ENCODE measurements around the gene FCGR3A. TPM values are rescaled to one million over a fixed set of nuclear protein-coding genes. Genes with fewer than 3 reads are reported as not detected.

Gene FCGR3A
- total RNA-seq, 1 experiment from 2014 or later = not detected

GRCh38 chr1:161498646-161499045 lies 51.0 kb downstream of the FCGR3A start:
- Histone ChIP-seq H3K4me3 (no peak overlapping the region), H3K27ac (no peak overlapping the region), H3K9me2 (ENCODE audit: insufficient read depth) (no peaks in the 10 kb centered on the region), H2AFZ (no peak overlapping the region), H3K4me2 (no peak overlapping the region), H4K20me1 (ENCODE audit: insufficient read depth) (no peaks in the 10 kb centered on the region), H3K9me3 (ENCODE audit: insufficient read depth, low read depth) (no peaks in the 10 kb centered on the region), H3K4me1 (replicated peaks; ENCODE audit: insufficient read depth) (no peaks in the 10 kb centered on the region), H3K27me3 (ENCODE audit: insufficient read depth, low read depth) (no peaks in the 10 kb centered on the region; the same call in 1 of the 2 replicates), H3F3A (ENCODE audit: insufficient read depth, low read depth) (peaks cover 4% of the 10 kb centered on the region; the same call in 1 of the 2 replicates), H3K36me3 (ENCODE audit: low read depth) (no peaks in the 10 kb centered on the region), H3K79me2 (ENCODE audit: low read depth) (no peaks in the 10 kb centered on the region)
- no peak for TF ChIP-seq EZH2 (IDR thresholded peaks at IDR 0.05; ENCODE audit: low read depth)
- no peak for DNase-seq
- ChIA-PET POLR2A (ENCODE audit: unreplicated experiment) (no interaction called here), CTCF (no interaction called here)
- intact Hi-C loops (cut with micrococcal nuclease; ENCODE audit: unreplicated experiment) = no loop called here
- no TSS peak for BruUV-seq (replicated peaks)

- CTCF ChIA-PET = no interaction called here
- no peaks in the 10 kb centered on the region for H3K9me3 ChIP-seq (ENCODE audit: insufficient read depth, low read depth)
- H3K27me3 ChIP-seq (ENCODE audit: insufficient read depth, low read depth) = no peaks in the 10 kb centered on the region; the same call in 1 of the 2 replicates
- DNase-seq = no peak
- H2AFZ ChIP-seq = no peak overlapping the region
- intact Hi-C loops (cut with micrococcal nuclease; ENCODE audit: unreplicated experiment) = no loop called here
- no peaks in the 10 kb centered on the region for H3K36me3 ChIP-seq (ENCODE audit: low read depth)
- no peaks in the 10 kb centered on the region for H3K4me1 ChIP-seq (replicated peaks; ENCODE audit: insufficient read depth)
- no peaks in the 10 kb centered on the region for H3K9me2 ChIP-seq (ENCODE audit: insufficient read depth)
- POLR2A ChIA-PET (ENCODE audit: unreplicated experiment) = no interaction called here
- no peak overlapping the region for H3K4me2 ChIP-seq
- BruUV-seq (replicated peaks) = no TSS peak
- H3K4me3 ChIP-seq = no peak overlapping the region
- no peaks in the 10 kb centered on the region for H4K20me1 ChIP-seq (ENCODE audit: insufficient read depth)
- H3K79me2 ChIP-seq (ENCODE audit: low read depth) = no peaks in the 10 kb centered on the region
- H3F3A ChIP-seq (ENCODE audit: insufficient read depth, low read depth) = peaks cover 4% of the 10 kb centered on the region; the same call in 1 of the 2 replicates
- TF ChIP-seq CTCF (conservative IDR thresholded peaks at IDR 0.05) (no peak), EZH2 (IDR thresholded peaks at IDR 0.05; ENCODE audit: low read depth) (no peak)
- no peak overlapping the region for H3K27ac ChIP-seq
Observed at GRCh38 chr1:161497961-161498360, 51.7 kb downstream of the FCGR3A start.

GRCh38 chr1:161495490-161495889 lies 54.1 kb downstream of the FCGR3A start:
- no peak overlapping the region for H3K27ac ChIP-seq
- no peaks in the 10 kb centered on the region for H3K4me1 ChIP-seq (replicated peaks; ENCODE audit: insufficient read depth)
- no peak for DNase-seq
- H3K9me3 ChIP-seq (ENCODE audit: insufficient read depth, low read depth) = no peaks in the 10 kb centered on the region
- H3K36me3 ChIP-seq (ENCODE audit: low read depth) = no peaks in the 10 kb centered on the region
- no peaks in the 10 kb centered on the region for H3F3A ChIP-seq (ENCODE audit: insufficient read depth, low read depth)
- peaks cover 13% of the 10 kb centered on the region; the same call in 1 of the 2 replicates for H3K27me3 ChIP-seq (ENCODE audit: insufficient read depth, low read depth)
- no peaks in the 10 kb centered on the region for H4K20me1 ChIP-seq (ENCODE audit: insufficient read depth)
- TF ChIP-seq EZH2 (IDR thresholded peaks at IDR 0.05; ENCODE audit: low read depth) (no peak), CTCF (conservative IDR thresholded peaks at IDR 0.05) (no peak)
- H3K4me3 ChIP-seq = no peak overlapping the region
- H3K9me2 ChIP-seq (ENCODE audit: insufficient read depth) = no peaks in the 10 kb centered on the region
- no peak overlapping the region for H3K4me2 ChIP-seq
- no peak overlapping the region for H2AFZ ChIP-seq
- ChIA-PET POLR2A (ENCODE audit: unreplicated experiment) (no interaction called here), CTCF (no interaction called here)
- intact Hi-C loops (cut with micrococcal nuclease; ENCODE audit: unreplicated experiment) = no loop called here
- no peaks in the 10 kb centered on the region for H3K79me2 ChIP-seq (ENCODE audit: low read depth)
- BruUV-seq (replicated peaks) = no TSS peak

- CTCF ChIA-PET = no interaction called here
- H3K79me2 ChIP-seq (ENCODE audit: low read depth) = no peaks in the 10 kb centered on the region
- no peaks in the 10 kb centered on the region for H4K20me1 ChIP-seq (ENCODE audit: insufficient read depth)
- no peak overlapping the region for H3K4me2 ChIP-seq
- DNase-seq = no peak
- no peak overlapping the region for H2AFZ ChIP-seq
- H3K9me3 ChIP-seq (ENCODE audit: insufficient read depth, low read depth) = no peaks in the 10 kb centered on the region
- no peaks in the 10 kb centered on the region for H3K36me3 ChIP-seq (ENCODE audit: low read depth)
- no TSS peak for BruUV-seq (replicated peaks)
- H3K27ac ChIP-seq = no peak overlapping the region
- intact Hi-C loops (cut with micrococcal nuclease; ENCODE audit: unreplicated experiment) = no loop called here
- H3K9me2 ChIP-seq (ENCODE audit: insufficient read depth) = no peaks in the 10 kb centered on the region
- H3K27me3 ChIP-seq (ENCODE audit: insufficient read depth, low read depth) = peaks cover 20% of the 10 kb centered on the region; the same call in 1 of the 2 replicates
- no peak overlapping the region for H3K4me3 ChIP-seq
- no peaks in the 10 kb centered on the region for H3F3A ChIP-seq (ENCODE audit: insufficient read depth, low read depth)
- POLR2A ChIA-PET (ENCODE audit: unreplicated experiment) = no interaction called here
- TF ChIP-seq EZH2 (IDR thresholded peaks at IDR 0.05; ENCODE audit: low read depth) (no peak), CTCF (conservative IDR thresholded peaks at IDR 0.05) (no peak)
- no peaks in the 10 kb centered on the region for H3K4me1 ChIP-seq (replicated peaks; ENCODE audit: insufficient read depth)
Observed at GRCh38 chr1:161494091-161494735, 55.4 kb downstream of the FCGR3A start.

All from PC-9 (cell line).